ENCODE measurements around the gene DKK3.

DNA sequence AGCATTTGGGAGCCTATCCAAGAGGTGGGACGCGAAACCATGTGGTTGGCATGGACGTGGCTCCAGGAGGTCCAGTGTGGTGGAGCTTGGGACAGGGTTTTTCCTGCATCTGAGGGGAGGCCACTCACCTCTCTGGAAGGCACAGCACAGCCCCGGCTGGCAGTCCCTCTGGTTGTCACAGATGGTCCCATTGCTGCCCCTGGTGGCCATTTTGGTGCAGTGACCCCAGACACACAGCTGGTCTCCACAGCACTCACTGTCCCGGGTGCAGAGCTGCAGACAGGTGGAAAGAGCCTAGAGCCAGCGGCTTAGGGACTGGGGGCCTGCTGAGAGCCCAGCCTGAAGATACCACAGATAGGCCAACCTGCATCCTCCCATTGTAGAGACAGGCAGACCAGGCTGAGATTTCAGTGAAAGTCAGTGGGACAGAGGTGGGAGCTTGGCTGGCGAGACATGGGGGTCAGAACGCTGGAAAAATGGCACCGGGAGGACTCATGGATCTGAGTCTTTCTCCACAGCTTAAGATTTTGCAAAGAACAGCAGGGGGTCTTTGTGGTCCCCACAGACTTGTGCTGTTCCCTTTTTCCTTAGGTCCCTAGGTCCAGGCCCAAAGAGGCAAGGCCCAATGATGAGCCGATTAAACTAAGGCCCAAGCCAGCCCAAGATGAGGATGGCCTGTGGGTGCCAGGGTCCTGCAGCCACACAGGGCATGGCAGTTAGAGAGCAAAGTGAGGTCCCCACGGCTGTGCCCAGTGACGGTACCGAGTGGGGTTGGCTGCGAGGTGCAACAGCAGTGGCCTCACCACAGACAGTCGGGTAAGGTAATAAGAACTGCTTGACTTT lies 41.4 kb downstream of the DKK3 start:
- TF ChIP-seq, protein P1, sequence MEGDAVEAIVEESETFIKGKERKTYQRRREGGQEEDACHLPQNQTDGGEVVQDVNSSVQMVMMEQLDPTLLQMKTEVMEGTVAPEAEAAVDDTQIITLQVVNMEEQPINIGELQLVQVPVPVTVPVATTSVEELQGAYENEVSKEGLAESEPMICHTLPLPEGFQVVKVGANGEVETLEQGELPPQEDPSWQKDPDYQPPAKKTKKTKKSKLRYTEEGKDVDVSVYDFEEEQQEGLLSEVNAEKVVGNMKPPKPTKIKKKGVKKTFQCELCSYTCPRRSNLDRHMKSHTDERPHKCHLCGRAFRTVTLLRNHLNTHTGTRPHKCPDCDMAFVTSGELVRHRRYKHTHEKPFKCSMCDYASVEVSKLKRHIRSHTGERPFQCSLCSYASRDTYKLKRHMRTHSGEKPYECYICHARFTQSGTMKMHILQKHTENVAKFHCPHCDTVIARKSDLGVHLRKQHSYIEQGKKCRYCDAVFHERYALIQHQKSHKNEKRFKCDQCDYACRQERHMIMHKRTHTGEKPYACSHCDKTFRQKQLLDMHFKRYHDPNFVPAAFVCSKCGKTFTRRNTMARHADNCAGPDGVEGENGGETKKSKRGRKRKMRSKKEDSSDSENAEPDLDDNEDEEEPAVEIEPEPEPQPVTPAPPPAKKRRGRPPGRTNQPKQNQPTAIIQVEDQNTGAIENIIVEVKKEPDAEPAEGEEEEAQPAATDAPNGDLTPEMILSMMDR (IDR thresholded peaks at IDR 0.05), result peak; percentile 52 to 84 (median 54)
- TF ChIP-seq POLR2A (IDR thresholded peaks at IDR 0.05; ENCODE audit: low read depth) (no peak), POLR2AphosphoS5 (IDR thresholded peaks at IDR 0.05) (no peak), EP300 (IDR thresholded peaks at IDR 0.05) (no peak)
